GM12878 (cell line): ENCODE data around the gene IRX4.

Source experiments
- EZH2 ChIP-seq: IDR thresholded peaks from 2 replicates; pipeline ENCODE4 v1.6.1; 2012; ENCODE audit warnings: low read depth, mild to moderate bottlenecking, control low read depth, inconsistent platforms, low read length, borderline replicate concordance; ENCODE audit not compliant: control insufficient read depth
- GABPA ChIP-seq: IDR thresholded peaks from 2 replicates; pipeline ENCODE4 v1.6.1; 2014; ENCODE audit warnings: antibody characterized with exemption, low read depth, mild to moderate bottlenecking, inconsistent platforms
- POLR2A ChIP-seq: IDR thresholded peaks from 2 replicates; pipeline ENCODE4 v1.6.1; 2011; ENCODE audit warnings: low read depth, mild to moderate bottlenecking, low read length
- RAD21 ChIP-seq: IDR thresholded peaks from 2 replicates; pipeline ENCODE4 v1.6.1; 2011; ENCODE audit warnings: mild to moderate bottlenecking, low read depth, low read length, moderate library complexity; ENCODE audit not compliant: insufficient read depth
- RFX5 ChIP-seq: IDR thresholded peaks from 2 replicates; pipeline ENCODE4 v1.6.1; 2011; ENCODE audit warnings: low read depth, low read length, improper control_type of control experiment
- YBX1 ChIP-seq: fragments of 450-650 bp; IDR thresholded peaks from 2 replicates; pipeline ENCODE4 v1.6.1; 2016; ENCODE audit warnings: antibody characterized with exemption
- YY1 ChIP-seq: IDR thresholded peaks from 2 replicates; pipeline ENCODE4 v1.6.1; 2011; ENCODE audit warnings: low read depth, mild to moderate bottlenecking, low read length
- TF ChIP-seq, protein P1 (sequence below), 3 experiments: IDR thresholded peaks in 2 of 3; conservative IDR thresholded peaks in 1 of 3; 2 replicates each; pipeline ENCODE4 v1.5.1; 2011; ENCODE audit warnings: low read depth in 3 of 3, low read length in 3 of 3, mild to moderate bottlenecking in 3 of 3, control low read depth in 2 of 3, moderate library complexity in 2 of 3, inconsistent platforms in 1 of 3, mixed read lengths in 1 of 3; ENCODE audit not compliant: control insufficient read depth in 2 of 3, insufficient read depth in 1 of 3; ENCODE audit errors: extremely low read depth in 1 of 3
- TF ChIP-seq, protein P2 (sequence below): fragments of 450-650 bp; IDR thresholded peaks from 2 replicates; pipeline ENCODE4 v1.6.1; 2017; ENCODE audit warnings: mild to moderate bottlenecking, low read depth, inconsistent platforms; ENCODE audit not compliant: poor library complexity, severe bottlenecking

DNA sequence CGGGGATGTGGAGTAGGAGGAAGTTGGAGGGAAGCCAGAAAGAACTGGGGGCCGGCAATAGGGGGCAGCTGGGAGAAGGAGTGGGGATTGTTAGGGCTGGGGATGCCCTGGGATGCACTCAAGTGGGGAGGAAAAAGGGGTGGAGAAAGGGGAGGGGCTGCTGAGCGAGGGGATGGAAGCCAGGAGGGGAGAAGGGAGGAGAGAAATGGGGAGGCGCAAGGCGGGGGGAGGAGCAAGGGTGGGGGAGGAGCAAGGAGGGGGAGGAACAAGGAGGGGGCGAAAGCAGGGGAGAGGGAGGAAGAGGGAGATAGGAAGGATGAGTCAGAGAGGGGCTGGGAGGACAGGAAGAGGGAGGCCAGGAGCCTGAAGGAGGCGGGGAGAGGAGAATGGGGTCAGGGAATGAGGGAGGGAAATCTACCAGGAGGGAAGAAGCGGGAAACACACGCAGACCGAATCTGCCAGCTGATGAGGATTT, 1.6 kb downstream of the IRX4 start:
- TF ChIP-seq, protein P1, sequence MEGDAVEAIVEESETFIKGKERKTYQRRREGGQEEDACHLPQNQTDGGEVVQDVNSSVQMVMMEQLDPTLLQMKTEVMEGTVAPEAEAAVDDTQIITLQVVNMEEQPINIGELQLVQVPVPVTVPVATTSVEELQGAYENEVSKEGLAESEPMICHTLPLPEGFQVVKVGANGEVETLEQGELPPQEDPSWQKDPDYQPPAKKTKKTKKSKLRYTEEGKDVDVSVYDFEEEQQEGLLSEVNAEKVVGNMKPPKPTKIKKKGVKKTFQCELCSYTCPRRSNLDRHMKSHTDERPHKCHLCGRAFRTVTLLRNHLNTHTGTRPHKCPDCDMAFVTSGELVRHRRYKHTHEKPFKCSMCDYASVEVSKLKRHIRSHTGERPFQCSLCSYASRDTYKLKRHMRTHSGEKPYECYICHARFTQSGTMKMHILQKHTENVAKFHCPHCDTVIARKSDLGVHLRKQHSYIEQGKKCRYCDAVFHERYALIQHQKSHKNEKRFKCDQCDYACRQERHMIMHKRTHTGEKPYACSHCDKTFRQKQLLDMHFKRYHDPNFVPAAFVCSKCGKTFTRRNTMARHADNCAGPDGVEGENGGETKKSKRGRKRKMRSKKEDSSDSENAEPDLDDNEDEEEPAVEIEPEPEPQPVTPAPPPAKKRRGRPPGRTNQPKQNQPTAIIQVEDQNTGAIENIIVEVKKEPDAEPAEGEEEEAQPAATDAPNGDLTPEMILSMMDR (IDR thresholded peaks at IDR 0.05 in 2 of 3, conservative IDR thresholded peaks at IDR 0.05 in 1 of 3; ENCODE audit: control insufficient read depth in 2 of 3, extremely low read depth in 1 of 3, insufficient read depth in 1 of 3, low read depth in 3 of 3, low read length in 3 of 3), result no peak
- TF ChIP-seq, protein P2, sequence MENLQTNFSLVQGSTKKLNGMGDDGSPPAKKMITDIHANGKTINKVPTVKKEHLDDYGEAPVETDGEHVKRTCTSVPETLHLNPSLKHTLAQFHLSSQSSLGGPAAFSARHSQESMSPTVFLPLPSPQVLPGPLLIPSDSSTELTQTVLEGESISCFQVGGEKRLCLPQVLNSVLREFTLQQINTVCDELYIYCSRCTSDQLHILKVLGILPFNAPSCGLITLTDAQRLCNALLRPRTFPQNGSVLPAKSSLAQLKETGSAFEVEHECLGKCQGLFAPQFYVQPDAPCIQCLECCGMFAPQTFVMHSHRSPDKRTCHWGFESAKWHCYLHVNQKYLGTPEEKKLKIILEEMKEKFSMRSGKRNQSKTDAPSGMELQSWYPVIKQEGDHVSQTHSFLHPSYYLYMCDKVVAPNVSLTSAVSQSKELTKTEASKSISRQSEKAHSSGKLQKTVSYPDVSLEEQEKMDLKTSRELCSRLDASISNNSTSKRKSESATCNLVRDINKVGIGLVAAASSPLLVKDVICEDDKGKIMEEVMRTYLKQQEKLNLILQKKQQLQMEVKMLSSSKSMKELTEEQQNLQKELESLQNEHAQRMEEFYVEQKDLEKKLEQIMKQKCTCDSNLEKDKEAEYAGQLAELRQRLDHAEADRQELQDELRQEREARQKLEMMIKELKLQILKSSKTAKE, result no peak
- no peak for TF ChIP-seq RFX5
- TF ChIP-seq RAD21, result no peak
- no peak for TF ChIP-seq POLR2A
- TF ChIP-seq YBX1, result no peak
- no peak for TF ChIP-seq EZH2
- TF ChIP-seq YY1, result no peak
- no peak for TF ChIP-seq GABPA
